RWPE1 (cell line): ENCODE measurements around the gene SH3PXD2A.

Source experiments
- CTCF ChIA-PET: fragments of 350-600 bp; sonication (Branson Sonifier 250); formaldehyde crosslinking; extraction: SDS; loops from one replicate; lab custom pipeline; 2021; lab: Yijun Ruan, JAX
- POLR2A ChIA-PET: fragments of 400-600 bp; formaldehyde crosslinking; extraction: SDS; loops from one replicate; lab custom pipeline; 2020; ENCODE audit warnings: antibody characterized with exemption; ENCODE audit not compliant: low non-redundant PET; lab: Yijun Ruan, JAX
- DNase-seq: peaks from one replicate; pipeline ENCODE4 v3.0.0; 2012; ENCODE audit warnings: low spot score
- H3K27ac ChIP-seq: fragments of 450-650 bp; 2 replicates; pipeline ENCODE4 v1.5.1; 2017
- TF ChIP-seq, protein P1 (sequence below): fragments of 450-650 bp; conservative IDR thresholded peaks from 2 replicates; pipeline ENCODE4 v1.5.1; 2017; ENCODE audit warnings: low read depth, mild to moderate bottlenecking

SH3PXD2A gene

DNA sequence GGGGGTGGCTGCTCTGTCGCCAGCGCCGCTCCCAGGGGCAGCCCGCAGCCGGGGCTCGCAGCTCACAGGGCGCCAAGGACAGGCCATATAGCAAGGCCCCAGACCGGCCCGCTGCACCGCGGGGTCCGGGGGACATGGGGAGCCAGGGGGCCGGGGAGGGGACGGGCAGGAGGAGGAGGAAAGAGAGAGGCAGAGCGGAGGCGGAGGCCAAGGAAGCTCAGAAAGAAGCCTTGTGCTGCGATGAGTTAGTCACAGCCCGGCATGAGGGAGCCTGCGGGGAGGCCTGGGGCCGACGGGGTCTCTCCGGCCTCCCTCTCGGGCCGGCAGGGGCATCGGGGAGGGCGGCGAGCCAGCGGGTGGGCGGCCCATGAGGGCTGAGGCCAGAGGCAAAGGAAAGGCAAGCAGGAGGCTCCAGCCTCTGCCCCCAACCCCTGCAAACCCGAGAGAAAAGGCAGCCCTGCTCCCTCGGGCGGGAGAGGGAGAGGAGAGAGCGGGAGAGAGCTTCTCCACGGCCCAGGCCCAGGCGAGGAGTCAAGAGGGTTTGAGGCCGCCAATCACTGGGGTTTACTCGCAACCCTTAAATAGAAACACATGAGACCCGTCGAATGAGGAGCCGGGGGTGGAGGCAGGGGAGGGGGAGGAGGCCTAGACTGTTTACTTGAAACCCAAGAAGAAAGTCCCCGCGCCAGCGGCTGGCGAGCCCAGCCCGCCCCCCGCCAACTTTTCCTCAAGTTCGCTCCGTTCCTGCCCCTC lies 194.0 kb downstream of the SH3PXD2A start:
- H3K27ac ChIP-seq, result peak overlapping the region; percentile 41
- ChIA-PET CTCF (no interaction called here), POLR2A (no interaction called here)
- DNase-seq, result no peak
- TF ChIP-seq, protein P1, sequence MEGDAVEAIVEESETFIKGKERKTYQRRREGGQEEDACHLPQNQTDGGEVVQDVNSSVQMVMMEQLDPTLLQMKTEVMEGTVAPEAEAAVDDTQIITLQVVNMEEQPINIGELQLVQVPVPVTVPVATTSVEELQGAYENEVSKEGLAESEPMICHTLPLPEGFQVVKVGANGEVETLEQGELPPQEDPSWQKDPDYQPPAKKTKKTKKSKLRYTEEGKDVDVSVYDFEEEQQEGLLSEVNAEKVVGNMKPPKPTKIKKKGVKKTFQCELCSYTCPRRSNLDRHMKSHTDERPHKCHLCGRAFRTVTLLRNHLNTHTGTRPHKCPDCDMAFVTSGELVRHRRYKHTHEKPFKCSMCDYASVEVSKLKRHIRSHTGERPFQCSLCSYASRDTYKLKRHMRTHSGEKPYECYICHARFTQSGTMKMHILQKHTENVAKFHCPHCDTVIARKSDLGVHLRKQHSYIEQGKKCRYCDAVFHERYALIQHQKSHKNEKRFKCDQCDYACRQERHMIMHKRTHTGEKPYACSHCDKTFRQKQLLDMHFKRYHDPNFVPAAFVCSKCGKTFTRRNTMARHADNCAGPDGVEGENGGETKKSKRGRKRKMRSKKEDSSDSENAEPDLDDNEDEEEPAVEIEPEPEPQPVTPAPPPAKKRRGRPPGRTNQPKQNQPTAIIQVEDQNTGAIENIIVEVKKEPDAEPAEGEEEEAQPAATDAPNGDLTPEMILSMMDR, result no peak

DNA sequence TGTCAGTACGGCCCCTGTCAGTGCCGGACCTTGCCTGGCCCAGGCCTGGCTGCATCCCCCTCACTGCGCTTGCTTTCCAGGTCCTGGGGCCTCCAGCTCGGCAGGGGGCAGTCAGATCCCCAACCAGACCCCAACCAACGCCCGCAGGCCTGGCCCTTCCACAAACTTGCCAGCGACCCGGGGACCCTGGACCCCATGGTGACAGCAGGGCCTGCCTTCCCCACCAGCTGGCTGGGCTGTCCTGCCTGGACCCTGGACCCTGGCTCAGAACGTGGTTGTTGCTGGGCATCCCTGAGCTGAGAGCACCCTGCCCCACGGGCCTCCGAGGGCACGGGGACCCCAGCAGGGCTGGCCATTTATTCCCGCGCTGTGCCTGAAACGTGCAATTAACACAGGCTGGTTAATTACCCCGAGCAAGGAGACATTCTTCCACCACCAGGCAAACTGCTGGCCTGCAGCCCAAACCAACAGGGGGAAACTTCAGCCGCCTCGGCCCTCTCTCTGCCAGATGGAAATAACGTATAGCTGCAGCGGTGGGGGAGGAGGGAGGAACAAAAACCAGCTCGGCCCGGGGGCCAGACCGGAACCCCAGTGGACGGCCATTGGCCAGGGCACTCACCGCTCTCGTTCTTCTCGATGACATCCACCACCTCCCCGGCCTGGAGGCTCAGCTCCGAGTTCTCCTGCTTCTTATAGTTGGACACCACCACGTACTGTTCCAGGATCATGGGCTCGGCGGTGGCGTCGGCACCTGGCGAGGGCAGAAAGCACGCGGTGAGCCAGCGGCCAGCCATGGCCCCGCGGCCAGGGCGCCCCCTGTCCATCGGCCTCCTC lies 194.8 kb downstream of the SH3PXD2A start:
- ChIA-PET POLR2A (no interaction called here), CTCF (no interaction called here)
- peak overlapping the region; percentile 41 for H3K27ac ChIP-seq
- TF ChIP-seq, protein P1, result no peak
- no peak for DNase-seq

DNA sequence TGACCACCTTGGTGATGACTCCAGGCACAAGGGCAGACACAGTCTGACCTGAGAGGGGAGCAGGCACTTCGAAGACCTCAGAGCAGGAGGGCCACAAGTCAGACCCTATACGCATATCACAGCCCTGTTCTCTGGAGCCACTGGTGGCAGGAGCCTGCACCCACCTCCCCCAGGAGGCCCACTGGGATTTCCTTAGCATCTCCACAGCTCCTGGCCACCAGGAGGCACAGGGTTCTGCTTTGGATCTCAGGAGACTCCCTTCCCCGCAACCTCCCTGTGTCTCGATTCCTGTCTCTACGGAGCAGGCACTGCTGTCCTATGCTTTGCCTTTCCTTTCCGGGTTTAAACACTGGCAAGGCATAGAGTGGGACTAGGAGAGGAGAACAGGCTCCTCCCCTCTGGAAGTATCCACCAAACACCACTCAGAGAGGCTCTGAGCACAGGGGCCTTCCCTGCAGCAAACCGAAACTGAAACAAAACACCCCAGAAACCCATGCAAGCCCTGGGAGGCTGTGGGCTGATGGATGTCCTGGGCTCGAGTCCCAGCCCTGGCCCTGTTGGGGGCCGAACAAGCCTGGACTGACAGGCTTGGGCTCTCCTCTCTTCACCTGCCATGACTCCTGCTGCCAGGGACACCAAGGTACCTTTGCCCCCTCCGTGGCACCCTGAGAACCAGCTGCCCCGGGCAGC lies 195.6 kb downstream of the SH3PXD2A start:
- ChIA-PET POLR2A (no interaction called here), CTCF (no interaction called here)
- no peak for DNase-seq
- peak overlapping the region; percentile 41 for H3K27ac ChIP-seq
- TF ChIP-seq, protein P1, result no peak

DNA sequence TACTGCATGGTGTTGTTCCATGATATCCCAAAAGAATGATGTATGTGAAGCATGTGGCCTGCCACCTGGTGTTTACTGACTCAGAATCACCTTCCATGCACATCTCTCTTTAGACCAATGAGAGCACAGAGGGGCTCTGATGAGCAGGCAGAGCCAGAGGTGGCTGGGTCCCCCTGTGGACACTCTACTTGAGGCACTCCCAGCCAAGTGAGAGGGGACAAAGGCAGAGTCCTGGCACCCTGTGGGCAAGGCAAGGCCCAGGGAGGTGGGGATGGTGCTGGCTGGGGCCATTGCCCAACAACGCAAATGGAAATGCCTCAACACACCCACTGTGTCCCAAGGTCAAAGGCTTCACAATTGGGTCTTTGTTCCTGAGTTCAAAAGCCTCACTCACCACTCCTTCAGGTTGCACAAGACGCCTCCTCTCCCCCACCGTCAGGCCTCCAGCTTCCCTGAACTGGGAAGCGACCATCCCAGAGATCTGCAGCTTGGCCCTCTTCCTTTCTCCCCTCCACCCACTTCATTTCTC lies 197.3 kb downstream of the SH3PXD2A start:
- CTCF ChIA-PET, result interaction anchor here (0.6 to 1.1 kb wide), 3 partner anchors 28 to 938 kb away, joined by 3 to 5 read pairs (median 5); no protein-coding TSS in a partner anchor
- no peak overlapping the region for H3K27ac ChIP-seq
- TF ChIP-seq, protein P1, result no peak

DNA sequence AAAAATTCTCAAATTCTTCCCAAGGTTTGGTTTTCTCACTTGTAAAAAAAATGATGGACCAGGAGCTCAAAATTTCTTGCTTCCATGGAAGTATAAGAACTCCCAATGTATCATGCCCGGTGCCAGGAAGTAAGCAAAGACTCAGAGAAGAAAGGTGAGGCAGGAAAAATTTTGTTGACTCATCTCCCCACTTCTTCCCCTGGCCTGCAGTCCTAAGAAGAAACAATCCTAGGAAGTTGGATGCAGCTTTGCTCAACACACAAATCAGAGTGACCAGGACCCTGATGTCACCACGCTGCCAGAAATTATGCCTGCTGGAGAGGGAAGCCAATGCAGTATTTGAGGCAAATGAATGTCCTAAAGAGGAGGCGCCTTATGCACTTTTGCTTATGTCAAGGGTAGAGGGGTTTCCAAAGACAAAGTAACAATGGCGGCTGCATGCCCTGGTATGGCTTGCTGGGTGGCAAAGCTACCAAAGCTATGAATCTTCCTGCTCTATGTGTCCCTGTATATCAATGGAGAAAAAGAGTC lies 198.2 kb downstream of the SH3PXD2A start:
- H3K27ac ChIP-seq, result no peak overlapping the region
- DNase-seq, result no peak
- CTCF ChIA-PET, result no interaction called here
- POLR2A ChIA-PET, result no interaction called here
- TF ChIP-seq, protein P1, result no peak

More for the DNA sequence above, 197.3 kb downstream of the SH3PXD2A start:
- POLR2A ChIA-PET, result no interaction called here
- DNase-seq, result no peak
